MM.1S (cell line): ENCODE results near the gene DAP.

Experiments
- CTCF ChIP-seq: fragments of 300-600 bp; sonication (generic); IDR thresholded peaks from 2 replicates; pipeline ENCODE4 v1.5.1; 2016; ENCODE audit warnings: antibody characterized with exemption, low read length, mixed read lengths
- EZH2 ChIP-seq: fragments of 300-600 bp; sonication (generic); optimal IDR thresholded peaks from 2 replicates; pipeline ENCODE3; 2017; ENCODE audit warnings: low read depth, mild to moderate bottlenecking, antibody characterized with exemption, low read length, mixed read lengths
- EZH2phosphoT487 ChIP-seq: fragments of 300-600 bp; sonication (generic); IDR thresholded peaks from 2 replicates; pipeline ENCODE4 v1.6.1; 2018; ENCODE audit warnings: antibody characterized with exemption, low read length

GRCh38 chr5:10760921-10761184 lies 181 bp downstream of the DAP start:
- TF ChIP-seq EZH2 (no peak), CTCF (no peak), EZH2phosphoT487 (no peak)
